RCC 7860 (cell line): ENCODE measurements around the gene NPHP3.

Source experiments
- DNase-seq: peaks from one replicate; pipeline ENCODE4 v3.0.0-alpha.2; 2015; ENCODE audit warnings: low spot score
- FAIRE-seq: peaks from 2 replicates; lab custom pipeline; 2012; peaks lifted over from hg19 to GRCh38; lab: Jason Lieb, UNC

NPHP3 gene

DNA sequence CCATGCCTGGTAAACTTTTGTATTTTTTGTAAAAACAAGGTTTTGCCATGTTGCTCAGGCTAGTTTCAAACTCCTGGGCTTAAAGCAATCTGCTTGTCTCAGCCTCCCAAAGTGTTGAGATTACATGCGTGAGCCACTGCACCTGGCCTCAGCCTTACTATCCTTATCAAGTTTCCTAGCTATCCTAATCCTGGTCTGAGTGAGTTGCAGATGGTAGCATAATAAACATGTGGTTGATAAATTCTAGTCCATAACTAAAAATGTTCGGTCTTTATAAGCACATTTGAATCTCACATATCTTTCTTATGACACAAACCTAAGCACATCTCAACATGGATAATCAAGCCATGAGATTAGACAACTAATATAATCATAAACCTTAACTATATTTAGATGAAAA is 18.5 kb downstream of the NPHP3 start:
- no peak for FAIRE-seq
- no peak for DNase-seq

DNA sequence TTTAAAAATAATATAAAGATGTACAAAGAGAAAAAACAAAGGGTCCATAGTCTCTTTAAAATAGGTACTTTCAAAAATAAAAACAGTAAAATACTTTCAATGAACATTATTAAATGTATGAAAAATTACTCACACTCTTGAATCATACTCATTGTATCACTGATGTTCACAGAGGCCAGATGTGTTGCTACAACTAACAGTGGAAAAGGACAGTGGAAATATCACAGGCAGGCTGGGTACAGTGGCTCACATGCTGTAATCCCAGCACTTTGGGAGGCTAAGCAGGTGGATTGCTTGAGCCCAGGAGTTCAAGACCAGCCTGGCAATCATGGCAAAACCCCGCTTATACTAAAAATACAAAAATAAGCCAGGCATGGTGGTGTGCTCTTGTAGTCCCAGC is 26.8 kb downstream of the NPHP3 start:
- DNase-seq = no peak
- no peak for FAIRE-seq

DNA sequence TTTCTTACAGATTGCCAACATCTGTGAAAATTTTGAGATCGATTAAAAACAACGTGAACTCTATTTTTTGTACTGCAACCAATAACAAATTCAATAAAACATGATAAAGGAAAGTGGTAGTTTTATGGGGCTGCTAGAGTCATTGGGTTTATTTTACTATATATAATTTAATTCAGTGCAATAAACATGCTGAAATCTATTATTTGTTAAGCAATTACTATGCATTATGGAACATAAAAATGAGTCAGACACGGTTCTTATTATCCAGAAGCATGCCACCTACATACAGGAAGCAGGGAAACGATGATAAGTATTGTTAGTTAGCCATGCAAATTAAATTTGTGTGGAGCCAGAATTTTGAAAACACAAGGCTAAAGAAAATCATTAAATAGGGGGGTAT is 27.2 kb downstream of the NPHP3 start:
- DNase-seq (no peak), FAIRE-seq (no peak)

DNA sequence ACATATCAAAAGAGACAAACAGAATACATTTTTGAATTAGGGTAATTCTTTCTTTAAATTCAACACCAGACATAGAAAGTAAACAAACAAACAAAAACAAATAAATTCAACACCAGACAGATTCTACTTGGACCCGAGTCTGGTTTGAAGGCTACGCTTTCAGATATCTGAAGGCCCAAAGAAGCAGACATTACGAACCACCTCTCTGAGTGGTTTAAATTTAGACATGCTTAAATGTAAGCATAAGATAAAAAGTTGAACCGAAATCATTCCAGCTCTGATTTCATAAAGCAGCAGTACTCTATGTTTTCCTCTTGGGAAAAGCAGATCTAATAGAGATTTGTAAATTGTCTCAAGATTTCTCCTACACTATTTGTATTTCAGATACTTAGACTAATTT is 32.2 kb downstream of the NPHP3 start:
- DNase-seq (no peak), FAIRE-seq (no peak)

DNA sequence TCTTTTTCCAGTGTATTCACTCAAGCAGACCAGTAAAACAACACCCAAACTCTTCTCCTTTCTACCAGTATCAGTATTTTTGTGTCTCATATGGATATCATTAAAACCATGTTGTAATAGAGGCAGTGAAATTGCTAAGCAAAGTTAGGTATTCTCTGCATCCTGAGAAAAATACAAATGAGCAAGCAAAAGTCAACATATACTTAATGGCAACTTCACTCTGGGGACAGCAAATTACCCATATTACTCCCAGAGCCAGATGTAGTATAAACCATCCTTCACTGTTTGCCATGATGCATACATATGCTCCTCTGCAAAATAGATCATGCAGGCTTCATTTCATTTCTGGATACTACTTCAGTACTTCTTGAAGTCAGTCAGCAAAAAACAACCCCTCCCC is 40.0 kb downstream of the NPHP3 start:
- FAIRE-seq (no peak), DNase-seq (no peak)

DNA sequence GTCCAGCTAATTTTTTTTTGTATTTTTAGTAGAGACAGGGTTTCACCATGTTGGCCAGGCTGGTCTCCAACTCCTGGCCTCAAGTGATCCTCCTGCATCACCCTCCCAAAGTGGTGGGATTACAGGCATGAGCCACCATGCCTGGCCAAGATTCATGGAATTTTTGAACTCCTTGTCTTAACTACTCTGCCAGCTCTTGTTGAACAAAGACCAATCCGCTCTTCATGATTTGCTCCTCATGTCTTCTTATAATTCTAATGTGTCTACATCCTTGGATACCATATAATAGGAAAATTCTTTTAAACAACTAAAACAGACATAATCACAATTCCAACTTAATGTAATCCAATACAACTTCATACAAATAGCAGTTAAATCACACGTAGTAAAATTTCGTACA is 40.8 kb downstream of the NPHP3 start:
- DNase-seq (no peak), FAIRE-seq (no peak)

DNA sequence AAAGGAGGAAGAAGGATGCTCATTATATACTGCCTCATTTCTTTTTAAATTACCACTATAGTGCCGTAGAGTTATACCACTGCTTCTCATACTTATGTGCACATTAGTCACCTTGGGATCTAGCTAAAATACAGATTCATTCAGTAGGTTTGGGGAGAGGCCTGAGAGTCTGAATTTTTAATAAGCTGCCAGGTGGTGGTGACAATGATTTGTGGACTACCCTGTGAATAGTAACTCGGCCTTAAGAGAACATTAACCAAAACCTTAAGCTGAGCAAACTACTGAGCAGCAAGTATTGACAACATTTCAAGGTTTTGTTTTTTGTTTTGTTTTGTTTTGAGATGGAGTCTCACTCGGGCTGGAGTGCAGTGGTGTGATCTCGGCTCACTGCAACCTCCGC is 42.3 kb downstream of the NPHP3 start:
- DNase-seq (no peak), FAIRE-seq (no peak)

DNA sequence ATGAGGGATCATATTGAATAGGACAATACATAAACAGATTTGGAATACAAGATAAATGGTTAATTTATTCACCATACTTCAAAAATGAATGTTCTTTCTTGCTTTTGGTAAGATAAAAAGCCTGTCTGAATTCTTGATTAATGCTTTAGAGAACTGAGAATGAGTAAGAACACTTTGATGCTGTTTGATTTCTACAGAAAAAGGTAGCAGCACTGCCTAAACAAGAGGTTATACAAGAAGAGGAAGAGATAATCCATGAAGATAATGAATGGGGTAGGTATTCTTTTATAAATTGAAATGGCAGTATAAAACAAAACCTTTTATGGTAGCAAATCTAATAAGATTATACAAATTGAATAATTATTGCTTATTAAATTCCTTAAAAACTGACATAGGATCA is 46.8 kb downstream of the NPHP3 start:
- DNase-seq (no peak), FAIRE-seq (no peak)

DNA sequence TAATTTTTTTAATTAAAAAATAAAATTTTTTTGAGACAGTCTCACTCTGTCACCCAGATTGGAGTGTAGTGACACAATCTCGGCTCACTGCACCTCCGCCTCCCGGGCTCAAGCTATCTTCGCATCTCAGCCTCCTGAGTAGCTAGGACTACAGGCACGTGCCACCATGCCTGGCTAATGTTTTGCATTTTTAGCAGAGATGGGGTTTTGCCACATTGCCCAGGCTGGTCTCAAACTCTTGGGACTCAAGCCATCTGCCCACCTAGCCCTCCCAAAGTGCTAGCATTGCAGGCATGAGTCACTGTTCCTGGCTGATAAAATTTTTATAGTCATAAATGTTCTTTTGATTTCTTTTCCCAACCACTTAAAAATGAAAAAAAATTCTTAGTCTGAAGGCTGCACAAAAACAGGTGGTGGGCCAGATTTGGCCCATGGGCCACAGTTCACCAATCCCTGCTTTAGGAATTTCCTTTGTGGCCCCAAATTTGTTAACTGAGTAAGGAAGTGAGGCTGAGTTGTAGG is 52.9 kb downstream of the NPHP3 start:
- FAIRE-seq (no peak), DNase-seq (no peak)

DNA sequence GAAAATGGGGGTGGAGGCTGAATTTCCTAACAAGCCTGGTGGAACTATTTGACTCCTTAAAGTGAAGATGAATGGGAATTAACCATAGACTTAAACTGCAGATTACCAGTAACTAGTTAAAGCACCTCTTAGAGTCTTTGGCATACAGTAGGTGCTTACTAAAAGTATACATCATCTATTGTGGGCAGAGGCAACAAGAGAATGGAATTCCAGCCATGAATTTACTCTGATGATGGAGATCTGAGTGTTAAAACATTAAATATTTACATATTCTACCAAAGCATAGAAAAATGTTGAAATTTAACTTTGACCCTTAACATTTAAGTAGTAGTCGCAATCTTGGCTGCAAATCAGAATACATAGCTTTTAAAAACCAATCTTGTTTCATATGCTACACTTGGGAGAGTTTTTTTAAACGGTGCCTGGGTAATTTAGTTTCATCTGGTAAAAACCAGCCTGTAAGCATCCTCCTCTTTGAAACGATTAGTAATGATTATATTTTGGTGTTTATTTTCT is 56.9 kb downstream of the NPHP3 start:
- DNase-seq (no peak), FAIRE-seq (no peak)

DNA sequence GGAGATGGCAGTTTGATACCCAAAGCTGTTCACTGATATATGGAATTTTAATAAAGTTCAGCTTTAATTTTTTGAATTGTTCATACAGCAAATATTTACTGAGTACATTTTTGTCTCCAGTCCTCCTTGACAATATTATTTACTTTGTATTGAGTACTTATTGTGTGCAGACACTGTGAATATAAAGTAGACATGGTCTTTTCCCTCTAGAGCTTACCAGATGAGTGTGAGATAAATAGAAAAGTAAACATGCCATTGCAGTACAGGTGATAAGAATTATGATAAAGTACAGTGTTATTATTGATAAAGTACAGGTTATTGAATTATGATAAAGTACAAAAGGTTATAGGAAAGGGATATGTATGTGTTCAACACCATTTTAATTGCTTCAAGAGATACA is 60.0 kb downstream of the NPHP3 start:
- no peak for FAIRE-seq
- DNase-seq = no peak

DNA sequence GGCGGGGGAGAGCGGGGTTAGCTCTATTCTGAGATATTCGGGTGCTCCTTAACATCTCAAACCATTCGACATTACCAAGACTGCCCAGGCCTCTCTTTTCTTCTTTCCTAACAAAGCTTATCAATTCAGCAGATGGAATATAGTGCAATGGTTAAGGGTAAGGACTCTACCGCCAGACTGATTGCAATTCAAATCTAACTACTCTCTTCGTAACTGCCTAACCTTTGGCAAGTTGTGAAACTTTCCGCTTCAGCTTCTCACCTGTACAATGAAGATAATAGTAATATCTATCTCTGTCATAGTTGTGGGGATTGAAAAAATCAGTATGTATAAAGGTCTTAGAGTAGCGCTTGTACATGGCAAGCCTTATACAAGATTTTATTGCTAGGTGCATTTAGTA is 61.1 kb downstream of the NPHP3 start:
- FAIRE-seq (no peak), DNase-seq (no peak)

DNA sequence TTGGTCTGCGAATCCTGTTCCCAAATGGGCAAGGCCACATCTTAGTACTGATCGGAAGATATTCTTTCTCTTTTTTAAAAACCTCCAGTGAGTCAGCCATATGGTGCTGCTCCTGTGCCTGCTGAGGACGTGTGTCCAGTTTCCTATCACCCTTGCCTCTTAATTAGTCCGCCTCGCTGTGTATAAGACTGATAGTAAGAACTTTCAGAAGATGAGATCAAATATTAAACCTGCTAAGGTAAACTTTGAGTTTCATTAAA is 61.5 kb downstream of the NPHP3 start:
- DNase-seq = no peak
- FAIRE-seq = no peak

DNA sequence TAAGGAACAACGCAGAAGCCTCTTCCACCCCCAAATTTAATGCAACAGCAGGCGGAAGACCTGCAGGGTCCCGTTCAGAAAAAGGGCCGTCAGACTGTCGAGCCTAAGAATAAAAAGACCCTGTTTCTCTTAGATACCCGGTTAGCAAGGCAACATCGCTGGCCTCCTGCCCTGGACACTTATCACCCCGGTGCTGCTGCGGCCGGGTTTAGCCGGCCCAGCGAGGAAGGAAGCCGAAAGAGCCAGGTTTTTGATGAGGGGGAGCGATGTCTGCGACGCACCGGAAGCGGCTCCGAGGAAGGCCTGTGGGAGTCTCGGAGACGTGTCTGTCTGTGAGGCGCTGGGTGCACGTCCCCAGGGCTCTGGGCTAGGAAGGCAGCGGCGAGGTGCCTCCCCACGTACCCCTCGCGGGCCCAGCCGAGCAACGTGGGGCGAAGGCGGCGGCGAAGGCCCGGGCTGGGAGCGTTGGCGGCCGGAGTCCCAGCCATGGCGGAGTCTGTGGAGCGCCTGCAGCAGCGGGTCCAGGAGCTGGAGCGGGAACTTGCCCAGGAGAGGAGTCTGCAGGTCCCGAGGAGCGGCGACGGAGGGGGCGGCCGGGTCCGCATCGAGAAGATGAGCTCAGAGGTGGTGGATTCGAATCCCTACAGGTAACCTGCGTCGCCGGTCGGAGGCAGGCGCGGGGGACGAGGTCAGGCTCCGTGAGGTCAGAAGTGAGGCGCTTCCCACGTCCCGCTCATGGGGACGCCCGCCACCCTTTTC is 62.0 kb downstream of the NPHP3 start, which contains the start of gene UBA5:
TSS of gene UBA5 (plus strand) at position 278 of the 759 bp plus-strand sequence. CDS start at position 487, 209 bp downstream.
- no peak for FAIRE-seq

DNA sequence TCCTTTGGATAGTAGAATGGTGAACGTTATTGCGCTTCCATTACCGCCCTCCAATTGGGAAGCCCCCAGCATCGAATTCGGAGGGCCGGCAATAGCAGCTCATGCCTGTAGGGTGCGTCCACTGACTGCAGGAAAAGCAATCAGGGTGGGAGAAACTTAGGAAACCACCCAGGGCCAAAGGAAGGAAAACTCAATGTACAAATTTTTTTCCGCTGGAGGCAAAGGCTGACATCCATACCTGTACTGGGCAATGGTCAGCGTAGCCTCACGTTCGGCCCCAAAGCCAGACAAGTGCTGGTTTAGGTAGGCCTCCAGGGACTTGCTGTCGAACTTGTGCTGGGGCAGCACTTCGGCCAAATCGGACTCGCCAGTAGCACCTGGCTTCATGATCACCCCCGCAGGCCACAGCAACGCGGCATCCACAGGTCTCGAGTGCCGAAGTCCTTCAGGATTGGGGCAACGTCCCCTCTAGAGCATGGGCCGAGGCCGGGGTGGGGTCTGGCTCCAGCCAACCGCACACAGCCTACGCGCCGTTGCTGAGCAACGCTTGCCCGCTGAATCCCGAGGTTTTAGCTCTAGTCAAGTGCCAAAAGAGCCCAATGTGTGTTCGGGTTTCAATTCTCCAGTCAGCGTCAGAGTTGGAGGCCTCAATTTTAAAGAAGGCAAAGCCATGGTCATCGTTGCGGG is 62.7 kb downstream of the NPHP3 start, which contains the start of gene ACAD11:
TSS of gene ACAD11 (minus strand) at position 445 of the 687 bp plus-strand sequence. CDS start at position 387, 58 bp downstream.
- no peak for FAIRE-seq
- DNase-seq = peak; percentile 51

More for the DNA sequence above, 62.0 kb downstream of the NPHP3 start, which contains the start of gene UBA5:
- peak; percentile 56 for DNase-seq

DNA sequence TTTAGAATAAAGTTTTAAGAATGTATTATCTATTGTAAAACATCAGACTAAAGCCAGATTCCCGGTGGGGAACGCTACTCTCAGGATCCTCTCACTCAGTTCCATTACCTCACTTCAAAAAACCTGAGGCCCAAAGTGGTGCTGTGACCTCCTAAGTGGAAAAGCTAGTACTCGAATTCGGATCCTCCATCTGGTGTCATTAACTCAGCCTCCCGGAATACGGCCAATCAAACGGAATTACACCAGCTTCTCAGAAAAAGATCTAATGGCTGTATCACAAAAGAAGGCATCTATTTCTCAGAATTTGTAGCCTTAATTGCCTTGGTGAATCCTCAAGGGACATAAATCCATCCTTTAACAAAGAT is 63.2 kb downstream of the NPHP3 start:
- no peak for FAIRE-seq

DNA sequence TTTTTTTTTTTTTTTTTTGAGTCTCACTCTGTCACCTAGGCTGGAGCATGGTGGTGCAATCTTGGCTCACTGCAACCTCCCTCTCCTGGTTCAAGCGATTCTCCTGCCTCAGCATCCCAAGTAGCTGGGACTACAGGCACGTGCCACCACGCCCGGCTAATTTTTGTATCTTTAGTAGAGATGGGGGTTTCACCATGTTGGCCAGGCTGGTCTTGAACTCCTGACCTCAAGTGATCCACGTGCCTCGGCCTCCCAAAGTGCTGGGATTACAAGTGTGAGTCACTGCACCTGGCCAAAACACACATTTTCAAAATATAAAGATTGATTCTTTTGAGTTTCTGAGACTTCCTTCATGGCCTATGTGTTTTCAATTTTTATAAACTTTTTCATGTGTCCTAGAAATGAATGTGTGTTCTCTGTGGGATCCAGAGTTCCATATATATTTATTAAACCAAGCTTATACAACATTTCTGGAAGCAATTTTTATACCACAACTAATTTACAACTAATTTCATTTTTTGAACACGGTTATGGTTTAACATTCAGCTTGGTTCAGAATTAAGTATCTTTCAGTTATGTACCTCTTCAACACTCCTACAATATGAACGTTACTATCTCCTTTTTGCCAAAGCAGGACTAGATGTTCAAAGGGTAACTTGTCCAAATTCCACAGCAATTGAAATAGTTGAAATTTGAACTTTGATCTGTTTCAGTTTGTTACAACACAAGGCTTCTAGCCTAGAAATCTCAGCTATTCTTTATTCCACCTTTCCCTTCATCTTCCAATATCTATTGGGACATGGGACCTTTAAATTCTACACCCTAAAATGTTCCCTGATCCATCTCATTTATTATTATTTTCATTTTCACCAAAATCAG is 64.1 kb downstream of the NPHP3 start:
- no peak for DNase-seq
- FAIRE-seq = no peak

More for the DNA sequence above, 63.2 kb downstream of the NPHP3 start:
- no peak for DNase-seq

DNA sequence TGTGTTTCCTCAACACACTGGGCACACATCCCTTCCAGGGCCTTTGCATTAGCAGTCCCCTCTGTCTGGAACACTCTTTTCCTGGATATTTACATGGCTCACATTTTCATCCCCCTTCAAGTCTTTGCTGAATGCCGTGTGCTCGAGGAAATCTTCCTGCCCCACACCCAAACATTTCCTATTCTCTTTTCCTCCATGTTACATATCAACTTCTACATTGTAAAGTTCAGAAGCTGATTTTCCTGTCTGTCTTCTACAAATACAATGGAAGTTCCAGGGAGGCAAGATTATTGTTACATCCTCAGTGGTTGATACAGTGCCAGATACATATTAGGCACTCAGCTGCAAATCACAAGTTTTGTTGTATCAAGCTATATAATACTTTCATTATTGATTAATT is 66.7 kb downstream of the NPHP3 start:
- DNase-seq (no peak), FAIRE-seq (no peak)

DNA sequence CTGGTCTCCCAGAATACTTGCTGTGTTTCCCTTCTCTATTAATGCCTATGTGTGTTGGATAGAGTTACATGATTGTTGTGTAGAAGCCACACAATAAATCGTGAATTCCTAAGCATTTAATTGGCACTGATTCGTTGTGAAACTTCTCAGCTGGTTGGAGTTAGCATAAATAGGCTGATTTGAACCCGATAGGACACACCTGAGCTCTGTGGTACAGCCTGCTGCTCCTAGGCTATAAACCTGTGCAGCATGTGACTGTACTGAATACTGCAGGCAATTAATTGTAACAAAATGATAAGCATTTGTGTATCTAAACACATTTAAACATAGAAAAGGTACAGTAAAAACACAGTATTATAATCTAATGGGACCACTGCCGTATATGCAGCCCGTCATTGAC is 67.5 kb downstream of the NPHP3 start:
- FAIRE-seq (no peak), DNase-seq (no peak)

DNA sequence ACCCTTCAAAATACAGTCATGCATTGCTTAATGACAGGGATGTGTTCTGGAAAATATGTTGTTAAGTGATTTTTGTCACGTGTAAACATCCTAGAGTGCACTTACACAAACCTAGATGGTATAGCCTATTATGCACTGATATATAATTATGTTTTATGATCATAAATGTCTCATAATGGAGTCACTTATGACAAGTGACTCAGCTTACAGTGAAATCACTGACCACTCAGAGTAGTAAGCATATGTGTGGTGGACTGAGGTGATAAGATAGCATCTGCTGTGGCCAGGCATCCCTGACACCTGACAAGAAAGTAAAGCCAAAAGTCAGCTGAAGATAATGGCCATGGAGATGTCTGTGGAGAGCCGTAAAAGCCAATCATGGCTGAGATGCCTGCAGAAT is 68.0 kb downstream of the NPHP3 start:
- FAIRE-seq (no peak), DNase-seq (no peak)

DNA sequence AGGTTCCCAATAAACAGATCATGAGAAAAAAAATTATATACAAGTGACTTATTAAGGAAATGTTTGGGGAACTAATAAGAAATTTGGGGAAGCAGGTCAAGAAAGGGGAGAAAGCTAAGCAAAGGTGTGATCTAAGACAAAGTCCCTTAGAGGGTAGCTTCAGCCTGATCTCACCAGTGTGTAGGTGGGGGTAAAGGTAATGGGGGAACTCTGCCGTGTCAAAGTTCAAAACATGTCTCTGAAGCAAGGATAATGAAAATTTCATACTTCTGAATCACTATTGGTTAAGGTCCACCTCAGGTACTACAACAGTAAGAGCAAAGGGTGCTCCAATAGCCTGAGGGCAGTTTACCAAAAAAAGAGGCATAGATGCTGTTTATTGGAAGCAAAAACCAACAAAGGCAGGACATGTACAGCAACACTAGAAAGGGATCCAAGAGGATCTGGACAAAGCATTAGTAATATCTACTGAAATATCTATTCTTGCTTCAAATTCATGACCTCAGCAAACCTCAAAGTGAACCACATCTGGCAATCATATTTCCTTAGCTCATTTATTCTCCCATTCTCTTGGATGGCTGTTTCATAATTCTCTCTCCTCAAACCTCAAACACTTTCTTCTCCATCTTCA is 69.5 kb downstream of the NPHP3 start:
- DNase-seq (no peak), FAIRE-seq (no peak)
